Stomach (tissue), 4 donors: Measurements from ENCODE around the gene PDCD7.

Experiments
- CTCF ChIP-seq, 7 experiments: fragments of 450-650 bp in 4 of 7; fragments of 200-600 bp in 3 of 7; sonication (generic) in 3 of 7; IDR thresholded peaks; one replicate each; pipeline ENCODE4 v1.5.1; 2016 to 2019; ENCODE audit warnings: antibody characterized with exemption in 7 of 7, control low read depth in 2 of 7, mild to moderate bottlenecking in 1 of 7
- EP300 ChIP-seq: sonication (generic); formaldehyde crosslinking; IDR thresholded peaks from one replicate; pipeline ENCODE4 v1.6.1; 2017; ENCODE audit warnings: antibody characterized with exemption
- POLR2A ChIP-seq, 4 donors: fragments of 450-650 bp; IDR thresholded peaks; one replicate each; pipeline ENCODE4 v1.6.1; 2016; ENCODE audit warnings: antibody characterized with exemption in 4 of 4, control low read depth in 2 of 4, mild to moderate bottlenecking in 1 of 4, moderate library complexity in 1 of 4
- POLR2AphosphoS5 ChIP-seq, 3 donors: sonication (generic); formaldehyde crosslinking; IDR thresholded peaks; one replicate each; pipeline ENCODE4 v1.6.1; 2016; ENCODE audit warnings: antibody characterized with exemption in 3 of 3

GRCh38 chr15:65146438-65146837, 12.8 kb upstream of the PDCD7 start:
- TF ChIP-seq EP300 (no peak), CTCF (IDR thresholded peaks at IDR 0.05) (no peak), POLR2A (IDR thresholded peaks at IDR 0.05) (no peak), POLR2AphosphoS5 (IDR thresholded peaks at IDR 0.05) (no peak)
